Measurements from ENCODE around the gene MMRN2.

DNA sequence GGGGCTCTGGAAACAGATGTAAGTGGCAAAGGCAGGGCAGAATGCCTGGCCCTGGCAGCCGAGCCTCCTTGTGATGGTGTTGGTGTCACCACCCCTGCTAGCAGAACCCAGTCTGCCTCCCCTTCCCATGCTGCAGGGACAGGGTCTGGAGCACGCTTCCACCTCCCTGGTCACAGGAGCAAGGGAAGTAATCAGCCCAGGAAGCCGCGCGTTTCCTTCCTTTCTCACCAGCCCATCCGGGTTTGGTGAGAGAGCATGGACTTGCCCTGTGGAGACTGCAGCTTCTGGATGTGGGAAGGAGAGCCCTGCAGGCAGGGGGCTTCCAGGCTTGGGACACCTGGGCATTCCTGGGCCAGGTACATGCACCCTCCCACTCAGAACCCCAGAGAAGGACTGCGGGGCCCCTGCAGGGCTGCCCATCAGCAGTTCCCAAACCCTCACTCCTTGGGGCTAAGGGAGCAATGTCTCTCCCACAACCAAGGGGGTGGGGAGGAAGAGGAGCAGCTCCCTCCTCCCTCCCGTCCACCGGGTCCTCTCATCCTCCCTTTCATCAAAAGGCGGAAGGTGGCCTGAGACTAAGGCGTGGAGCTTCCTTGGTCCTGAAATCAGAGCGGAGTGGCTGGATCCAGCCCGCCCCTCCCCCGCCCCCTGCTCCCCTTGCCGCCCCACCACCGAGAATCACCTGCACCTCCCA lies 1.8 kb downstream of the MMRN2 start:
- TF ChIP-seq, protein P1, sequence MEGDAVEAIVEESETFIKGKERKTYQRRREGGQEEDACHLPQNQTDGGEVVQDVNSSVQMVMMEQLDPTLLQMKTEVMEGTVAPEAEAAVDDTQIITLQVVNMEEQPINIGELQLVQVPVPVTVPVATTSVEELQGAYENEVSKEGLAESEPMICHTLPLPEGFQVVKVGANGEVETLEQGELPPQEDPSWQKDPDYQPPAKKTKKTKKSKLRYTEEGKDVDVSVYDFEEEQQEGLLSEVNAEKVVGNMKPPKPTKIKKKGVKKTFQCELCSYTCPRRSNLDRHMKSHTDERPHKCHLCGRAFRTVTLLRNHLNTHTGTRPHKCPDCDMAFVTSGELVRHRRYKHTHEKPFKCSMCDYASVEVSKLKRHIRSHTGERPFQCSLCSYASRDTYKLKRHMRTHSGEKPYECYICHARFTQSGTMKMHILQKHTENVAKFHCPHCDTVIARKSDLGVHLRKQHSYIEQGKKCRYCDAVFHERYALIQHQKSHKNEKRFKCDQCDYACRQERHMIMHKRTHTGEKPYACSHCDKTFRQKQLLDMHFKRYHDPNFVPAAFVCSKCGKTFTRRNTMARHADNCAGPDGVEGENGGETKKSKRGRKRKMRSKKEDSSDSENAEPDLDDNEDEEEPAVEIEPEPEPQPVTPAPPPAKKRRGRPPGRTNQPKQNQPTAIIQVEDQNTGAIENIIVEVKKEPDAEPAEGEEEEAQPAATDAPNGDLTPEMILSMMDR (conservative IDR thresholded peaks at IDR 0.05; ENCODE audit: low read depth, low read length) = no peak
- no peak for TF ChIP-seq EZH2 (IDR thresholded peaks at IDR 0.05; ENCODE audit: borderline replicate concordance, low read depth, low read length, poor library complexity, severe bottlenecking)
